Caco-2 (cell line): Measurements from ENCODE around the gene SRP72. TPM values are rescaled to one million over a fixed set of nuclear protein-coding genes. Genes with fewer than 3 reads are reported as not detected.
"Not testable (repeated sequence)": the region's sequence is repeated elsewhere in the genome, so short reads cannot be mapped to it uniquely, and the experiment has no call there.

Experiments used
- BruUV-seq: library from RNA; stranded (reverse); fragments of 400-500 nt; replicated peaks from 2 replicates; lab custom pipeline; 2021; lab: Mats Ljungman, UMichigan
- CTCF ChIA-PET: fragments of 300-600 bp; sonication (Branson Sonifier 250); formaldehyde crosslinking; loops from one replicate; lab custom pipeline; 2022; ENCODE audit warnings: antibody characterized with exemption; lab: Charles Lee
- POLR2A ChIA-PET: fragments of 300-600 bp; sonication (Branson Sonifier 250); formaldehyde crosslinking; loops from one replicate; lab custom pipeline; 2022; ENCODE audit warnings: antibody characterized with exemption; lab: Charles Lee
- DNase-seq, 2 experiments: peaks; one replicate each; pipeline versions ENCODE4 v3.0.0 to v3.0.0-alpha.2; 2020 to 2022
- H3K27me3 ChIP-seq: replicated peaks from 2 replicates; pipeline ENCODE4 v1.6.0; 2011; ENCODE audit warnings: low read length; ENCODE audit not compliant: control insufficient read depth, insufficient read depth
- H3K36me3 ChIP-seq: 2 replicates; pipeline ENCODE4 v1.5.1; 2011; ENCODE audit warnings: low read length; ENCODE audit not compliant: control insufficient read depth, insufficient read depth
- H3K4me1 ChIP-seq: fragments of 250-450 bp; sonication (Bioruptor Pico); 2 replicates; pipeline ENCODE4 v1.5.1; 2020; ENCODE audit warnings: mild to moderate bottlenecking
- H3K4me3 ChIP-seq: 2 replicates; pipeline ENCODE4 v1.5.1; 2011; ENCODE audit warnings: low read depth, mild to moderate bottlenecking, control low read depth, low read length
- H3K9me3 ChIP-seq: fragments of 250-450 bp; sonication (Bioruptor Pico); 2 replicates; pipeline ENCODE4 v1.5.1; 2020; ENCODE audit warnings: mild to moderate bottlenecking, moderate library complexity
- H3K27ac Mint-ChIP-seq: one replicate; pipeline ENCODE4 v1.8.0; 2022; ENCODE audit warnings: mixed read lengths; ENCODE audit not compliant: unreplicated experiment
- H3K27me3 Mint-ChIP-seq: one replicate; pipeline ENCODE4 v1.8.0; 2022; ENCODE audit warnings: mixed read lengths; ENCODE audit not compliant: insufficient read depth, unreplicated experiment
- H3K36me3 Mint-ChIP-seq: one replicate; pipeline ENCODE4 v1.8.0; 2022; ENCODE audit warnings: mild to moderate bottlenecking, mixed read lengths; ENCODE audit not compliant: insufficient read depth, unreplicated experiment
- H3K4me1 Mint-ChIP-seq: one replicate; pipeline ENCODE4 v1.8.0; 2022; ENCODE audit warnings: low read depth, mixed read lengths; ENCODE audit not compliant: unreplicated experiment
- H3K4me3 Mint-ChIP-seq: one replicate; pipeline ENCODE4 v1.8.0; 2022; ENCODE audit warnings: mild to moderate bottlenecking, moderate library complexity, mixed read lengths; ENCODE audit not compliant: unreplicated experiment
- H3K9me3 Mint-ChIP-seq: one replicate; pipeline ENCODE4 v1.8.0; 2022; ENCODE audit warnings: mixed read lengths; ENCODE audit not compliant: unreplicated experiment
- intact Hi-C: fragments of 100-400 bp; cut with micrococcal nuclease; formaldehyde crosslinking; loops from one replicate; pipeline ENCODE4 v1.10.0; 2022; ENCODE audit not compliant: unreplicated experiment
- total RNA-seq: library from RNA; stranded (reverse); gene quantifications from 2 replicates; pipeline ENCODE4 v1.2.3, GENCODE V29; 2022
- TF ChIP-seq, protein P1 (sequence below), 2 experiments: fragments of 200-600 bp in 1 of 2; IDR thresholded peaks; 1 replicate in 1 of 2; 2 replicates in 1 of 2; pipeline versions ENCODE4 v1.5.1 to v1.8.0; 2011 to 2022; ENCODE audit warnings: antibody characterized with exemption in 1 of 2, control low read depth in 1 of 2, inconsistent platforms in 1 of 2, low read depth in 1 of 2, low read length in 1 of 2, mild to moderate bottlenecking in 1 of 2, moderate library complexity in 1 of 2; ENCODE audit not compliant: insufficient read depth in 1 of 2, severe bottlenecking in 1 of 2, unreplicated experiment in 1 of 2

SRP72 gene
- total RNA-seq, 1 experiment from 2014 or later, result 116 TPM

DNA sequence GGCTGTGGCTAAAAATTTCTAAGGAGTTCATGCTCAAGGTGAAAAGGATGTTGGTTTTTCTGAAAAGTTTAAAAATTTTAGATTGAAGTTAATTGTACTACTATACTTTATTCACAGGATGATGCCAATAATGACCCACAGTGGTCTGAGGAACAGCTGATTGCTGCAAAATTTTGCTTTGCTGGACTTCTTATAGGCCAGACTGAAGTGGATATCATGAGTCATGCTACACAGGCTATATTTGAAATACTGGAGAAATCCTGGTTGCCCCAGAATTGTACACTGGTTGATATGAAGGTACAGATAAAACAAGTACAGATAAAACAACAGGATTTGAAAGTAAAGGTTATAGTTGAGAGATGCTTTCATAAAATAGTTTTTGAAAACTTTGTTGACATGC lies 19.1 kb upstream of the SRP72 start:
- intact Hi-C loops, result no loop called here
- no peak for DNase-seq
- TF ChIP-seq, protein P1, sequence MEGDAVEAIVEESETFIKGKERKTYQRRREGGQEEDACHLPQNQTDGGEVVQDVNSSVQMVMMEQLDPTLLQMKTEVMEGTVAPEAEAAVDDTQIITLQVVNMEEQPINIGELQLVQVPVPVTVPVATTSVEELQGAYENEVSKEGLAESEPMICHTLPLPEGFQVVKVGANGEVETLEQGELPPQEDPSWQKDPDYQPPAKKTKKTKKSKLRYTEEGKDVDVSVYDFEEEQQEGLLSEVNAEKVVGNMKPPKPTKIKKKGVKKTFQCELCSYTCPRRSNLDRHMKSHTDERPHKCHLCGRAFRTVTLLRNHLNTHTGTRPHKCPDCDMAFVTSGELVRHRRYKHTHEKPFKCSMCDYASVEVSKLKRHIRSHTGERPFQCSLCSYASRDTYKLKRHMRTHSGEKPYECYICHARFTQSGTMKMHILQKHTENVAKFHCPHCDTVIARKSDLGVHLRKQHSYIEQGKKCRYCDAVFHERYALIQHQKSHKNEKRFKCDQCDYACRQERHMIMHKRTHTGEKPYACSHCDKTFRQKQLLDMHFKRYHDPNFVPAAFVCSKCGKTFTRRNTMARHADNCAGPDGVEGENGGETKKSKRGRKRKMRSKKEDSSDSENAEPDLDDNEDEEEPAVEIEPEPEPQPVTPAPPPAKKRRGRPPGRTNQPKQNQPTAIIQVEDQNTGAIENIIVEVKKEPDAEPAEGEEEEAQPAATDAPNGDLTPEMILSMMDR (IDR thresholded peaks at IDR 0.05; ENCODE audit: insufficient read depth in 1 of 2, low read depth in 1 of 2, low read length in 1 of 2, severe bottlenecking in 1 of 2, unreplicated experiment in 1 of 2), result no peak
- ChIA-PET CTCF (no interaction called here), POLR2A (no interaction called here)
- Histone ChIP-seq H3K4me3 (no peak overlapping the region), H3K4me1 (peaks cover 9% of the 10 kb centered on the region; the same call in 1 of the 2 replicates), H3K27me3 (no peaks in the 10 kb centered on the region), H3K9me3 (no peaks in the 10 kb centered on the region), H3K36me3 (no peaks in the 10 kb centered on the region)
- Mint-ChIP-seq H3K27ac (no peak overlapping the region), H3K9me3 (no peaks in the 10 kb centered on the region), H3K4me3 (no peak overlapping the region), H3K4me1 (peaks cover 5% of the 10 kb centered on the region), H3K27me3 (no peaks in the 10 kb centered on the region), H3K36me3 (peaks cover 87% of the 10 kb centered on the region)
- no TSS peak for BruUV-seq

DNA sequence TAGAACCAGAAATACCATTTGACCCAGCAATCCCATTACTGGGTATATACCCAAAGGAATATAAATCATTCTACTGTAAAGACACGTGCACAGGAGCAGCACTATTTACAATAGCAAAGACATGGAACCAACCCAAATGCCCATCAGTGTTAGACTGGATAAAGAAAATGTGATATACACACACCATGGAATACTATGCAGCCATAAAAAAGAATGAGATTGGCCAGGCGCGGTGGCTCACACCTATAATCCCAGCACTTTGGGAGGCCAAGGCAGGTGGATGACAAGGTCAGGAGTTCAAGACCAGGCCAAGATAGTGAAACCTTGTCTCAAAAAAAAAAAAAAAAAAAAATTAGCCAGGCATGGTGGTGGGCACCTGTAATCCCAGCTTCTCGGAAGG lies 17.9 kb upstream of the SRP72 start:
- H3K27ac Mint-ChIP-seq, POLR2A ChIA-PET, BruUV-seq, H3K4me1 ChIP-seq, H3K36me3 ChIP-seq, intact Hi-C loops, H3K4me3 Mint-ChIP-seq, H3K4me3 ChIP-seq, H3K9me3 Mint-ChIP-seq, H3K27me3 ChIP-seq, CTCF ChIA-PET, H3K9me3 ChIP-seq, H3K4me1 Mint-ChIP-seq, H3K27me3 Mint-ChIP-seq, DNase-seq: not testable (repeated sequence)
- H3K36me3 Mint-ChIP-seq, result peaks cover 87% of the 10 kb centered on the region

DNA sequence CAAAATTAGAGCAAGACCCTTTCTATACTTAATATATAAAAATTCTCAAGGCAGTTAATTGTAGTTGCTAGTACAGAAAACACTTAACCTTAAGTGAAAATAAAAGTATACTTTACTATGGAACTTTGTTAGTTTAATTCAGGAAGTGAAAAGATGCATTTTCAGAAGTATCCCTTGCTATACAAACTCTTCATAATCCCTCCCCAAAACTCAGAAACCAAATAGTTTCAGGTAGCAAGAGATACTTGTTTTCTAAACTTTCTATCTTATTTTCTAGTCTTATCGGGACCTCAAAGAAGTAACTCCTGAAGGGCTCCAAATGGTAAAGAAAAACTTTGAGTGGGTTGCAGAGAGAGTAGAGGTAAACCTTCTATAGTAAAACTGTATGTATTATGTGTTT lies 17.1 kb upstream of the SRP72 start:
- H3K4me1 ChIP-seq, result no peaks in the 10 kb centered on the region
- Mint-ChIP-seq H3K27me3 (no peaks in the 10 kb centered on the region), H3K36me3 (peaks cover 87% of the 10 kb centered on the region), H3K9me3 (no peaks in the 10 kb centered on the region), H3K4me3 (no peak overlapping the region), H3K4me1 (no peaks in the 10 kb centered on the region), H3K27ac (no peak overlapping the region)
- H3K4me3 ChIP-seq, result no peak overlapping the region
- no peaks in the 10 kb centered on the region for H3K36me3 ChIP-seq
- no peaks in the 10 kb centered on the region for H3K9me3 ChIP-seq
- no peak for DNase-seq
- ChIA-PET POLR2A (no interaction called here), CTCF (no interaction called here)
- H3K27me3 ChIP-seq, result no peaks in the 10 kb centered on the region
- TF ChIP-seq, protein P1 (IDR thresholded peaks at IDR 0.05; ENCODE audit: insufficient read depth in 1 of 2, low read depth in 1 of 2, low read length in 1 of 2, severe bottlenecking in 1 of 2, unreplicated experiment in 1 of 2), result no peak
- BruUV-seq, result no TSS peak
- intact Hi-C loops, result no loop called here

DNA sequence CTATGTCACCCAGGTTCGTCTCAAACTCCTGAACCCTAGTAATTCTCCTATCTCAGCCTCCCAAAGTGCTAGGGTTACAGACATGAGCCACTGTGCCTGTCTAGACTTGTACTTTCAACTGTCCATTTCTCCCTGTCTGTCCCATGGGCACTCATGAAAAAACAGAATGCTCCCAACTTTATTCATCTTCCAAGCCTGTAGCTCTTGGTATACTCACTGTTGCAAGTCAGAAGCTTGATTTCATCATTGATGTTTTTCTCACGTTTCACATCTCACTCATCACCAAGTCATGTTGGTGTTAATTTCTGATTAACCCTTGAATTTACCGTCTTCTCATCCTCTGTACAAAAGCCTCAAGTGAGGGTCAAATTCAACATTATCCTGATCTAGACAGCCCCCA lies 7.3 kb upstream of the SRP72 start:
- intact Hi-C loops, result no loop called here
- H3K9me3 Mint-ChIP-seq, result no peaks in the 10 kb centered on the region
- H3K27me3 Mint-ChIP-seq, result no peaks in the 10 kb centered on the region
- TF ChIP-seq, protein P1 (IDR thresholded peaks at IDR 0.05; ENCODE audit: insufficient read depth in 1 of 2, low read depth in 1 of 2, low read length in 1 of 2, severe bottlenecking in 1 of 2, unreplicated experiment in 1 of 2), result no peak
- no TSS peak for BruUV-seq
- Histone ChIP-seq H3K27me3 (no peaks in the 10 kb centered on the region), H3K36me3 (peaks cover 2% of the 10 kb centered on the region; the same call in 1 of the 2 replicates), H3K4me3 (no peak overlapping the region), H3K9me3 (no peaks in the 10 kb centered on the region), H3K4me1 (peaks cover under 1% of the 10 kb centered on the region; the same call in 1 of the 2 replicates)
- peak overlapping the region; percentile 67 for H3K27ac Mint-ChIP-seq
- ChIA-PET CTCF (no interaction called here), POLR2A (no interaction called here)
- peaks cover 6% of the 10 kb centered on the region for H3K4me1 Mint-ChIP-seq
- no peak overlapping the region for H3K4me3 Mint-ChIP-seq
- DNase-seq, result no peak
- peaks cover 86% of the 10 kb centered on the region for H3K36me3 Mint-ChIP-seq
